ELR (cell line): ENCODE data around the gene ARMC9.

Source experiments
- DNase-seq: peaks from one replicate; pipeline ENCODE4 v3.0.0-alpha.2; 2015; ENCODE audit warnings: low read depth

ARMC9 gene

GRCh38 chr2:231383416-231384108 lies 185.1 kb downstream of the ARMC9 start:
- DNase-seq: no peak

DNA sequence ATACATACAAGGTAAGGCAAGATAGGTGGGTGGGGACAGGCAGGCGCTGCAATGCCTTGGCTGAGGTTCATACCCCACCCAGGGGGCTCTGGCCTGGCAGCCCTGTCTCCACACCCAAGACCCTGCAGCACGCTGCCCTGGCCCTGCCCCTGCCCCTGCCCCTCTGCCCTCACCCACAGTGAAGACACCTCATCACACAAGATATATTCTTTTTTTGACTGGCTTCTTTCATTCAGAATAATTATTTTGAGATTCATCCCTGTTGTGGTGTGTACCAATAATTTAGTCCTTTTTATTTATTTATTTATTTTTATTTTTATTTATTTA lies 185.6 kb downstream of the ARMC9 start:
- DNase-seq: no peak

GRCh38 chr2:231384970-231385369 lies 186.5 kb downstream of the ARMC9 start:
- peak; percentile 70 for DNase-seq

DNA sequence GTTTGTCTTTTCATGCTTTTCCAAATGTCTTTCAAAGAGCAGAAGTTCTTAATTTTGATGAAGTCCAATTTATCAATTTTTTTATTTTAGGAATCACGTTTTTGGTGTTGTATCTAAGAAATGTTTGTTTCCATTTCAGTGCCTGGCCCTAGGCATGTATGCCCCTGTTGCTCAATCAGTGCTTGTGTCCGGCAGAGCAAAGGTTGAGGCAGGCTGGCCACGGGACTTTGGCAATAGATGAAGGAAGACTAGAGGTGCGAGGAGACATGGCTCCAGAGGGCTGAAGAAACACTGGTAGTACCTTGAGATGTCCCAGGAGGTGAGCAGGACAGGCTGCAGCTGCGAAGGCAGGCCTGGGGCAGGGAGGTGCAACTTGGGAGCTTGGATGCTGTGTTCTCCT lies 187.0 kb downstream of the ARMC9 start:
- no peak for DNase-seq

DNA sequence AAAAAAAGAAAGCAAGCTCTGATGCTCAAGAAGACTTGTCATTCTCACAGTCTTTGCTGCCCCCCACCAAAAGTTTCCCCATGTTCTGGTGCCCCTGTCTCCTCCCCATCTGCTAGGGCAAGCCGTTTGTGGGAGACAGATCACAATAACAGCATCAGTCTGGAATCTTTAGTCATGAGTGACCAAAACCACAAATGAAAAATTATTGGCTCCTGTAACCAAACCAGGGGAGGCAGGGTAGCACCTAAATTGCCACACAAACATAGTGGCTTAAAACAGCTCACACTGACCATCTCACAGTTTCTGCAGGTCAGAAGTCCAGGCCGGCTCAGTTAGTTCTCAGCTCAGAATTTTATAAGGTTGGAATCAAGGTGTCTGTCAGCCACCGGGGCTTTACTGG lies 188.0 kb downstream of the ARMC9 start:
- peak; percentile 93 for DNase-seq

DNA sequence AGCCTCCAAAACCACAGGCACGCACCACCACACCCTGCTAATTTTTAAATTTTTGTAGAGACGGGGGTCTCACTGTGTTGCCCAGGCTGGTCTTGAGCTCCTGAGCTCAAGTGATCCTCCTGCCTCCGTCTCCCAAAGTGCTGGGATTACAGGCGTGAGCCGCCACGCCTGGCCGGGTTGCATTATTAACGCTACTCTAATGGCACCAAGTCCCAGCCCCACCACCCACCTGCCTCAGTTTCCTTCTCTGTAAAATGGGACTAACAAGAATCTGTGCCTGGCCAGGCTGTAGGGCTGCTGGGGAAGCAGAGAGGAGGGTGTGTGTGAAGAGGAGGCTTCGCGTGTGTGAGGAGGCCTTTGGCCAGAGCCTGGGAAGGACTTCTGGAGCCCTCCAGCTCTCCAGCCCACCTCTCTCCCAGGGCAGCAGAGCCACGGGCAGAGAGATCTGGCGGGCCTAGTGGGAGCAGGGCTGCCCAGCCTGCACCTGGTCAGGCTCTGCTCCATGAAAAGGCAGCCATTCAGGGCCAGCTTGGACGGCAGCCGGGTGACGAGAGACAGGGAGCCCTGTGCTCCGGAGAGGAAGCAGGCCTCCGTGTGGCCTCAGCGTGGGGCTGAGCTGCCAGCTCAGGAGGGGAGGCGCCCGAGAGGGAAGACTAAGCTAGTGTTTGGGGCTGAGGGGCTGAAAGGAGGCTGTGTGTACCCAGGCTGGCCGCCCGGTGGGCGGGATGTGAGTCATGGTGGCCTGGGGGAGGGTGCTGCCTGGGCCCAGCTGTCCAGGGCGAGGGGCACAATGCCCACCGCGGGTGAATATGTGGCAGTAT lies 189.7 kb downstream of the ARMC9 start:
- DNase-seq: peak; percentile 88

- no peak for DNase-seq
These were observed 190.4 kb downstream of the ARMC9 start for GRCh38 chr2:231388725-231389346.

DNA sequence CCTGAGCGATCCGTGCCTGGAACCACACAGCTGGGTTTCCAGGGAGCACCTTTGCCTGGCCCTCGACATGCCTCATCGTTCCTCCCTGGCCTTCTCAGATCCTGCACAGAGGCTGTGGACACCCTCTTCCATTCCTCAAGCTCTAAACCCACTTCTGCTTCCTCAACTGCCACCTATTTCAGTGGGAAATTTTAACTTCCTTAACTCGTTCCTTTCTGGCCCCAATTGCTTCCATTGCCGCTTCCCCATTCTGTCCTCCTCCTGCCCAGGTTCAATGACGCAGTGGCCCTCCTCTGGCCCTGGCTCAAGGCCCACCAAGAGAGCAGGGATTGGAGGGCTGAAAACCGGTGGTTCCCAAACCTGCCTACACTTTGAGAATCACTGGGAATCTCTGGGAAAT lies 192.2 kb downstream of the ARMC9 start:
- DNase-seq: no peak

DNA sequence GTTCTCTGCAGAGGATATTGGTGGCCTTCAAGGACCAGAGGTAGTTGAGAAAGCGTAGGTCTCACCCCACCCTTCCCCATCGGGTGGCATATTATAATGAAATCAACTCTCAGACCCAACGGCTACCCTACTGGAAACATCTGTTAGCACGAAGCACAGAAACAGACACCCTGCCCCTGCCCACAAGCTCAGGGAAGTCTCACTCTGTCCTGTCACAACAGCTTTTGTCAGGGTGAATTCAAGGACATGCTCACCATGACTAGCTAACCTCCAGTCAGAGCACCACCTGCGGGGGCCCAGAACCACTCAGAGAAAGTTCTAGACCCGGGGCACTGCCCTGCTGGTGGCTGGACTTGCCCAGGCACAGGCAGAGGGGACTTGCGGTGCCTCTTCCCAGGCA lies 193.6 kb downstream of the ARMC9 start:
- DNase-seq: no peak

DNA sequence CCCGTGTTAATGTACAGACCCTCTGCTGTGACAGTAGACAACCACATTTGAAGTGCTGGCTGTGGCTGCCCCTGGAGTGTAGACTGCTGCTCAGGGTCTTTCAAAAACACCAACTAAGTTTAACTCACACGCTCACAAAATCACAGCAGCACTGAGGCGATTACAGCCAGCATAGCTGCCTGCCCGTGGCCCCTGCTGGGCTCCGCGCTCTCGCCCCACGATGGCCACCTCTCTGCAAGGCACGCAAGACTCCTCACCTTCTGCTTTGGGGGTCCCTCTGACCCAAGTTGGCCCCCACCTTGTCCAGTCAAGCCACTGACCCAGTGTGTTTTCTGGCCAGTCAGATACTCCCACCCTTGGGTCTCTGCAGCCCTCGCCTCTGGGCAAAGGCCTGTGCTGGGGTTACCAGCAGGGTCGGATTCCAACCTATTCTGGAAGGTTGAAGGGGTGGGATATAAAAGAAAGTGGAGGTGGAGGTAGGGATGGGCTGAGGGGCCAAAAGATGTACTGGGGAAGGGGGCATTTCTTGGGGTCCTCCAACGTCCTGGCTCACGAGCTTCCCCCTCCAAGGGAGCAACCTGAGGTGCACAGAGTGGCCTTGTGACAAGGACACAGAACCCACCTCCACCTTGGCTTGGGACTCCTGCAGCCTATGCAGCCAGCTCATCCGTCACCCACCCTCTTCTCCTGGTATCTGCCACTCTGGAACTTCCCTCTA lies 194.2 kb downstream of the ARMC9 start:
- no peak for DNase-seq

GRCh38 chr2:231393149-231394131 lies 195.0 kb downstream of the ARMC9 start:
- DNase-seq: no peak

DNA sequence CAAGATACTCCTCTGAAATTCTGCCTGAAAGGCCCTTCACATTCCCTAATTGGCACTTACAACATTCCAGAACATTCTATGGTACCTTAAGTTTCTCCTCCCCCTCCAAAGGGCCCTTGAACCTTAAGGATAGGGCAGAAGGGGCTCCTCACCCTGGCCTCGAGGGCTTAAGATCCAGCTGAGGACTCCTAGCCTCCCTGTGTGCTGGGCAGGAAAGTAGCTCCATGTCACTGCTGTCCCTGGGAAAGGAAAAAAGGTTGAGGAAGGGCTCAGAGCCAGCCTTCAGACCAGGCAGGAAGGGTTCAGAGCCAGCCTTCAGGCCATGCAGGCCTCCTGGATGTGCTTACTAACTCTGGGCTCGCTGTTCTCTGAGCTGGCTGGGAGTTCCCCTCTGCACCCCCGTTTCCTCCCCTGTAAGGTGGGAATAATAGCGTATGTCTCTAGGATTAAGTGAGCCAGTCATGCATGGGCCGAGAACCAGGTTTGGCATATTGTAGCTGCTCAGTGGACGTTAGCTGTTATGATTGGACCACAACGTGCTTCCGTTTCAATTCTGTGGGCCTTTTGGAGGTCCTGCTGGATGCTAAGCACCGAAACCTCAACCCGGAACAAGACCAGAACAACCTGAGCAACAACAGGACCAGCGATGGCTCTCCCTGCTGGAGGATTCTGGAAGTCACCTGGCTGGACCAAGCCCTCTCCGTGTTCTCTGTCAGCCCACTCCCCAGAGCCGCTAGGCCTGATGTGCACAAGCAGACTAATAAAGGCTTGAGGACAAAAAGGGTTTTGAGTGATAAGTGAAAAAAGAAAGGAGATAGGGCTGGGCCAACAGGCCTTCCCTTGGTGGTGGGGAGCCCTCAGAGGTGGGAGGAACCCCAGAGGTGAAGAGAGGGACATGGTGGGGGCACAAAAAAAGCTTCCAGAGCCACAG lies 196.0 kb downstream of the ARMC9 start:
- DNase-seq: no peak

DNA sequence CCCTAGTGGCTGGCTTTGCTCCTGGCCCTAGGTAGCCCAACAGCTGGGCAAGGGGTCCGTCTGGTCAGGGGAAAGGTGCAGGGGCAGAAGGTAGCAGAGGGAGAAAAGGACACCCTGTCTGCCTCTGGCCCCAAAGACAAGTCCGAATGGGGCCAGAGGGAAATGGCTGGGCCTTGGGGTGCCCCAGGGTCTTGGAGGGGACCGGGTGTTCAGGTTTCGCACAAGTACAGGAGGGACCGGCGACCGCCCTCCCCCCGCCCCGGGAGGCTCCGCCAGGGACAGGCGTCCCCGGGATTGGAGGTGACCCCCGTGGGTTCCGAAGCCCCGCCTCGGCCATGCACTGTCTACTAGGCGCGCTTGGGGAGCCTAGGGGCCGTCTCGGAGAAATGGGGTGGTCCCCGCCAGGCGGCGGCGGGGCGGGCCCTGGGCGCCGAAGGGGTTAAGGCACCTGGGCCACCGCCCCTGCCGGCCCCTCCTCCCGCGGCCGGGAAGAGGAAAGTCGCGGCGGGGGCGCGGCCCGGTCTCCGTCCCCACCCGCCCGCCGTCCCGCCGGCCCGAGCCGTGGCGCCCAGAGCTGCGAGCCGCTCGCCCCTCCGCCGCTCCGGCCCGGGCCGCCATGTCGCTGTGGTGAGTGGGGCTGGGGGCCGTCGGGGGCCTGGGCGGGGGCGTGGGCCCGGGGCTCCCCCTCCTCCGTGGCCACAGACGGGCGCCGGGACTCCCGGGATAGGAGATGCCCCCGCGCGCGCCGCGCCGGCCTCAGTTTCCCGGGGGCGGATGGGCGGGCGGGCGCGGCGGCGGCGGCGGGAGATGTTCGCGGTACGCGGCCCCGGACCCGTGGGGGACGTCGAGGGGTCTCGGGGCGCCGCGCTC lies 197.0 kb downstream of the ARMC9 start, which contains the start of gene B3GNT7:
B3GNT7 (plus strand) TSS at position 523 of the 870 bp plus-strand sequence; CDS start at position 617, 94 bp downstream.
- no peak for DNase-seq

DNA sequence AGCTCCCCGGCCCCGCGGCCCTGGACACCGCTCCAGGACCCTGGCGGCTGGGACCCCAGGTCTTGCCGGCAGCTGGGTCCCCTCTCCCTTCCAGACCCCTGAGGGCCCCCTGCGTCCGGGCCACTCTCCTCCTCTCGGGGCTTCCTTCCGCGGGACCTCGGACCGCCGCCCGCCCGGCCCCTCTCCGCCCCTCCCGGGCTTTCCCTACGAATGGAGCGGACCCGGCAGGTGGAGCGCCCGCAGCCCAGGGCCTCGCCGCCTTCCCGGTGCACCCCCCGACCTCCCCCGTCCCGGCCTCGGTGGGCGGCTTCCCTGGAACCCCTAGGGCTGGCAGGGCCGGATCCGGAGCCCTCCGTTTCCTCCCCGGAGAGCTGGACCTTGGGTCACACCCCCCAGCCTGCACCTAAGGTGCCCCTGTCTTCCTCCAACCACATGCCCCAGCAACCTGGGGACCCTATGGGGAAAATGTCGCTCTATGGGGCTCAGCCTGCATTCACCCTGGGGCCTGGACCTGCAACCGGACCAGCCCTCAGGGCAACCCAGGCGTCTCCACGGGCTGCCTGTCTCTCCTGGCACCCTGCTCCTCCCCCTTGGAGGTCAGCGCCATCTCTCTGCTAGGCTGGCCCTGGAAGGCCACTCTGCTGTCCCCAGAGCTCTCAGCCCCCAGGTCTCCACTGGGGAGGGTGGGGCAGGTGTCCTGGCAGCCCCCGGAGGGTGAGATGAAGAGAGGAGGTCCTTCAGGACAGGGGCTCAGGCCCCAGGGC lies 197.8 kb downstream of the ARMC9 start:
- no peak for DNase-seq

GRCh38 chr2:231397011-231397927 lies 198.8 kb downstream of the ARMC9 start:
- no peak for DNase-seq

DNA sequence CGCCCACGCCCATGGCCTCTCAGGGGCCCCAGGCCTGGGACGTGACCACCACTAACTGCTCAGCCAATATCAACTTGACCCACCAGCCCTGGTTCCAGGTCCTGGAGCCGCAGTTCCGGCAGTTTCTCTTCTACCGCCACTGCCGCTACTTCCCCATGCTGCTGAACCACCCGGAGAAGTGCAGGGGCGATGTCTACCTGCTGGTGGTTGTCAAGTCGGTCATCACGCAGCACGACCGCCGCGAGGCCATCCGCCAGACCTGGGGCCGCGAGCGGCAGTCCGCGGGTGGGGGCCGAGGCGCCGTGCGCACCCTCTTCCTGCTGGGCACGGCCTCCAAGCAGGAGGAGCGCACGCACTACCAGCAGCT lies 199.5 kb downstream of the ARMC9 start:
- DNase-seq: no peak

DNA sequence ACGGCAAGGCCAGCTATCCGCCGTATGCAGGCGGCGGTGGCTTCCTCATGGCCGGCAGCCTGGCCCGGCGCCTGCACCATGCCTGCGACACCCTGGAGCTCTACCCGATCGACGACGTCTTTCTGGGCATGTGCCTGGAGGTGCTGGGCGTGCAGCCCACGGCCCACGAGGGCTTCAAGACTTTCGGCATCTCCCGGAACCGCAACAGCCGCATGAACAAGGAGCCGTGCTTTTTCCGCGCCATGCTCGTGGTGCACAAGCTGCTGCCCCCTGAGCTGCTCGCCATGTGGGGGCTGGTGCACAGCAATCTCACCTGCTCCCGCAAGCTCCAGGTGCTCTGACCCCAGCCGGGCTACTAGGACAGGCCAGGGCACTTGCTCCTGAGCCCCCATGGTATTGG lies 200.2 kb downstream of the ARMC9 start:
- no peak for DNase-seq
